Parathyroid adenoma (tissue), 2 donors: ENCODE data around the gene ESYT2.

Experiments
- H2AFZ ChIP-seq: fragments of 300-600 bp; sonication (generic); one replicate; pipeline ENCODE4 v1.7.0; 2017; ENCODE audit warnings: antibody characterized with exemption, mild to moderate bottlenecking
- H3K27ac ChIP-seq: fragments of 300-600 bp; sonication (generic); one replicate; pipeline ENCODE4 v1.7.0; 2017
- H3K27me3 ChIP-seq: fragments of 300-600 bp; sonication (generic); one replicate; pipeline ENCODE4 v1.7.0; 2017; ENCODE audit warnings: low read length; ENCODE audit not compliant: control insufficient read depth, insufficient read depth
- H3K36me3 ChIP-seq: fragments of 300-600 bp; sonication (generic); one replicate; pipeline ENCODE4 v1.7.0; 2017; ENCODE audit warnings: low read length; ENCODE audit not compliant: control insufficient read depth, insufficient read depth
- H3K4me1 ChIP-seq: fragments of 300-600 bp; sonication (generic); one replicate; pipeline ENCODE4 v1.7.0; 2017; ENCODE audit warnings: control low read depth
- H3K4me2 ChIP-seq: fragments of 300-600 bp; sonication (generic); one replicate; pipeline ENCODE4 v1.7.0; 2017; ENCODE audit warnings: low read length
- H3K4me3 ChIP-seq: fragments of 300-600 bp; sonication (generic); one replicate; pipeline ENCODE4 v1.7.0; 2017; ENCODE audit warnings: low read depth, low read length
- H3K79me2 ChIP-seq: fragments of 300-600 bp; sonication (generic); one replicate; pipeline ENCODE4 v1.7.0; 2017; ENCODE audit warnings: control low read depth
- H3K9ac ChIP-seq: fragments of 300-600 bp; sonication (generic); one replicate; pipeline ENCODE4 v1.7.0; 2017; ENCODE audit warnings: mild to moderate bottlenecking
- H3K9me3 ChIP-seq: fragments of 300-600 bp; sonication (generic); one replicate; pipeline ENCODE4 v1.7.0; 2017; ENCODE audit warnings: low read length; ENCODE audit not compliant: control insufficient read depth
- CTCF ChIP-seq: fragments of 300-600 bp; sonication (generic); IDR thresholded peaks from one replicate; pipeline ENCODE4 v1.7.0; 2017; ENCODE audit warnings: antibody characterized with exemption, mild to moderate bottlenecking
- donor health status: primary hyperparathyroidism.

Gene ESYT2

GRCh38 chr7:158795272-158795671, 34.0 kb downstream of the ESYT2 start:
- Histone ChIP-seq H3K27me3 (no peaks in the 10 kb centered on the region), H3K4me2 (no peak overlapping the region), H3K36me3 (no peaks in the 10 kb centered on the region), H3K4me3 (no peak overlapping the region), H2AFZ (no peak overlapping the region), H3K4me1 (no peaks in the 10 kb centered on the region), H3K27ac (no peak overlapping the region), H3K9me3 (no peaks in the 10 kb centered on the region), H3K79me2 (no peaks in the 10 kb centered on the region), H3K9ac (no peak overlapping the region)
- TF ChIP-seq CTCF: no peak

GRCh38 chr7:158791107-158791506, 38.2 kb downstream of the ESYT2 start:
- Histone ChIP-seq H3K4me3 (no peak overlapping the region), H3K9ac (no peak overlapping the region), H3K4me1 (no peaks in the 10 kb centered on the region), H3K27me3 (no peaks in the 10 kb centered on the region), H3K36me3 (no peaks in the 10 kb centered on the region), H3K27ac (no peak overlapping the region), H3K79me2 (no peaks in the 10 kb centered on the region), H2AFZ (no peak overlapping the region), H3K4me2 (no peak overlapping the region), H3K9me3 (no peaks in the 10 kb centered on the region)
- no peak for TF ChIP-seq CTCF

- H3K4me2 ChIP-seq: no peak overlapping the region
- H3K4me1 ChIP-seq: no peaks in the 10 kb centered on the region
- no peak overlapping the region for H3K27ac ChIP-seq
- no peak for TF ChIP-seq CTCF
- H3K9me3 ChIP-seq: no peaks in the 10 kb centered on the region
- H3K9ac ChIP-seq: no peak overlapping the region
- H3K4me3 ChIP-seq: no peak overlapping the region
- H3K36me3 ChIP-seq: no peaks in the 10 kb centered on the region
- H3K79me2 ChIP-seq: no peaks in the 10 kb centered on the region
- H3K27me3 ChIP-seq: no peaks in the 10 kb centered on the region
- H2AFZ ChIP-seq: no peak overlapping the region
Measured at GRCh38 chr7:158789842-158790241, 39.5 kb downstream of the ESYT2 start.

- Histone ChIP-seq H3K79me2 (no peaks in the 10 kb centered on the region), H3K4me2 (no peak overlapping the region), H3K36me3 (no peaks in the 10 kb centered on the region), H3K4me3 (no peak overlapping the region), H3K4me1 (no peaks in the 10 kb centered on the region), H2AFZ (no peak overlapping the region), H3K27ac (no peak overlapping the region), H3K9ac (no peak overlapping the region), H3K9me3 (no peaks in the 10 kb centered on the region), H3K27me3 (no peaks in the 10 kb centered on the region)
- TF ChIP-seq CTCF: no peak
Measured at GRCh38 chr7:158786898-158787297, 42.4 kb downstream of the ESYT2 start.

- Histone ChIP-seq H3K4me3 (no peak overlapping the region), H2AFZ (no peak overlapping the region), H3K9me3 (no peaks in the 10 kb centered on the region), H3K27me3 (no peaks in the 10 kb centered on the region), H3K27ac (no peak overlapping the region), H3K9ac (no peak overlapping the region), H3K79me2 (no peaks in the 10 kb centered on the region), H3K4me1 (peaks cover 5% of the 10 kb centered on the region), H3K36me3 (no peaks in the 10 kb centered on the region), H3K4me2 (no peak overlapping the region)
- TF ChIP-seq CTCF: no peak
Measured at GRCh38 chr7:158784270-158784669, 45.0 kb downstream of the ESYT2 start.
